ENCODE measurements around the gene ATP1B2.

- no peak for TF ChIP-seq EZH2 (IDR thresholded peaks at IDR 0.05; ENCODE audit: insufficient read depth, poor library complexity, severe bottlenecking)
- no peak for TF ChIP-seq EZH2phosphoT487 (IDR thresholded peaks at IDR 0.05; ENCODE audit: insufficient read depth, low read depth)
Measured at GRCh38 chr17:7618608-7619007, 32.1 kb upstream of the ATP1B2 start.

Data from GM23248 (cell line).